CD4-positive, alpha-beta T cell treated with Interleukin-4 for 4 hours (primary cell): ENCODE results near the gene LCN12.

Experiments
- DNase-seq: peaks from one replicate; pipeline ENCODE4 v3.0.0-alpha.2; 2020

LCN12 gene

GRCh38 chr9:136974817-136975535 lies 22.9 kb downstream of the LCN12 start:
- DNase-seq: peak; percentile 29

- DNase-seq: no peak
These were observed 23.6 kb downstream of the LCN12 start for GRCh38 chr9:136975644-136976043.

GRCh38 chr9:136977223-136977622 lies 25.1 kb downstream of the LCN12 start, which contains the start of gene PTGDS:
Gene PTGDS, plus strand, starts transcription at chr9:136977504. Its CDS starts 75 bp downstream, at chr9:136977579.
- DNase-seq: no peak

- no peak for DNase-seq
These were observed 25.6 kb downstream of the LCN12 start for GRCh38 chr9:136977649-136978072.

GRCh38 chr9:136978073-136978864 lies 26.2 kb downstream of the LCN12 start:
- peak; percentile 39 for DNase-seq

GRCh38 chr9:136978865-136979544 lies 26.9 kb downstream of the LCN12 start:
- no peak for DNase-seq

GRCh38 chr9:136979769-136980587 lies 27.9 kb downstream of the LCN12 start:
- no peak for DNase-seq

- DNase-seq: no peak
These were observed 28.8 kb downstream of the LCN12 start for GRCh38 chr9:136980669-136981478.

GRCh38 chr9:136981588-136982231 lies 29.6 kb downstream of the LCN12 start:
- DNase-seq: no peak

GRCh38 chr9:136982232-136983051 lies 30.4 kb downstream of the LCN12 start, which contains the start of gene LCNL1:
Gene LCNL1, plus strand, starts transcription at chr9:136982993. Its CDS starts 594 bp downstream, at chr9:136983587.
- no peak for DNase-seq

GRCh38 chr9:136983167-136983566 lies 31.1 kb downstream of the LCN12 start:
- DNase-seq: no peak

GRCh38 chr9:136983656-136984314 lies 31.7 kb downstream of the LCN12 start:
- no peak for DNase-seq

GRCh38 chr9:136984464-136985026 lies 32.5 kb downstream of the LCN12 start:
- no peak for DNase-seq

- no peak for DNase-seq
These were observed 33.0 kb downstream of the LCN12 start for GRCh38 chr9:136985027-136985602.

- DNase-seq: no peak
These were observed 33.8 kb downstream of the LCN12 start for GRCh38 chr9:136985853-136986252.

GRCh38 chr9:136988872-136989271 lies 36.8 kb downstream of the LCN12 start:
- DNase-seq: no peak

- DNase-seq: no peak
These were observed 38.3 kb downstream of the LCN12 start for GRCh38 chr9:136990242-136990911.
